GM23338 (cell line): ENCODE results near the gene FRAS1. TPM values are rescaled to one million over a fixed set of nuclear protein-coding genes. Genes with fewer than 3 reads are reported as not detected.

Experiments
- ATAC-seq: fragments of 200-7000 bp; cut with Tn5 transposase; 3 replicates; pipeline ENCODE4 v1.9.1; 2020
- DNase-seq: peaks from one replicate; pipeline ENCODE4 v3.0.0-alpha.2; 2015; ENCODE audit warnings: low spot score
- H2AFZ ChIP-seq: fragments of 200-600 bp; sonication (generic); 2 replicates; pipeline ENCODE4 v1.8.0; 2016; ENCODE audit warnings: antibody characterized with exemption, mild to moderate bottlenecking, moderate library complexity
- H3F3A ChIP-seq: fragments of 200-600 bp; sonication (generic); replicated peaks from 2 replicates; pipeline ENCODE4 v1.8.0; 2017; ENCODE audit warnings: antibody characterized with exemption, mixed run types, low read depth
- H3K27ac ChIP-seq: fragments of 200-600 bp; sonication (generic); 2 replicates; pipeline ENCODE4 v1.6.1; 2016; ENCODE audit warnings: low read depth
- H3K27me3 ChIP-seq: fragments of 200-600 bp; sonication (generic); 2 replicates; pipeline ENCODE4 v1.8.0; 2016; ENCODE audit warnings: mild to moderate bottlenecking, mixed run types, moderate library complexity; ENCODE audit not compliant: insufficient read depth
- H3K36me3 ChIP-seq: fragments of 200-600 bp; sonication (generic); 2 replicates; pipeline ENCODE4 v1.8.0; 2016; ENCODE audit warnings: mild to moderate bottlenecking; ENCODE audit not compliant: insufficient read depth
- H3K4me1 ChIP-seq: fragments of 200-600 bp; sonication (generic); 2 replicates; pipeline ENCODE4 v1.8.0; 2016; ENCODE audit warnings: mild to moderate bottlenecking, moderate library complexity; ENCODE audit not compliant: insufficient read depth
- H3K4me2 ChIP-seq: fragments of 200-600 bp; sonication (generic); 2 replicates; pipeline ENCODE4 v1.7.1; 2017; ENCODE audit warnings: mixed run types
- H3K4me3 ChIP-seq: fragments of 200-600 bp; sonication (generic); 2 replicates; pipeline ENCODE4 v1.6.1; 2016; ENCODE audit warnings: mixed run types
- H3K79me2 ChIP-seq: fragments of 200-600 bp; sonication (generic); replicated peaks from 2 replicates; pipeline ENCODE4 v1.8.0; 2017; ENCODE audit warnings: mild to moderate bottlenecking; ENCODE audit not compliant: insufficient read depth
- H3K9me2 ChIP-seq: fragments of 200-600 bp; sonication (generic); 2 replicates; pipeline ENCODE4 v1.8.0; 2017; ENCODE audit not compliant: insufficient read depth
- H4K20me1 ChIP-seq: fragments of 200-600 bp; sonication (generic); replicated peaks from 2 replicates; pipeline ENCODE4 v1.8.0; 2017; ENCODE audit warnings: mild to moderate bottlenecking; ENCODE audit not compliant: insufficient read depth
- H3K27ac Mint-ChIP-seq: 2 replicates; pipeline ENCODE4 v1.8.0; 2020; ENCODE audit warnings: inconsistent platforms, mild to moderate bottlenecking, moderate library complexity, mixed read lengths
- H3K27me3 Mint-ChIP-seq: 3 replicates; pipeline ENCODE4 v1.8.0; 2022; ENCODE audit warnings: low read depth, mild to moderate bottlenecking, moderate library complexity, mixed read lengths, inconsistent platforms; ENCODE audit not compliant: insufficient read depth, poor library complexity
- H3K36me3 Mint-ChIP-seq: 3 replicates; pipeline ENCODE4 v1.8.0; 2021; ENCODE audit warnings: low read depth, mild to moderate bottlenecking, inconsistent platforms, moderate library complexity, mixed read lengths
- H3K4me1 Mint-ChIP-seq: 3 replicates; pipeline ENCODE4 v1.8.0; 2020; ENCODE audit warnings: mild to moderate bottlenecking, inconsistent platforms, mixed read lengths
- H3K4me3 Mint-ChIP-seq: 3 replicates; pipeline ENCODE4 v1.8.0; 2021; ENCODE audit warnings: moderate library complexity, mild to moderate bottlenecking, inconsistent platforms, mixed read lengths
- H3K9me3 Mint-ChIP-seq: 3 replicates; pipeline ENCODE4 v1.8.0; 2020; ENCODE audit warnings: moderate library complexity, mild to moderate bottlenecking, inconsistent platforms, mixed read lengths
- CREB1 ChIP-seq: fragments of 250-450 bp; sonication (Bioruptor Pico); IDR thresholded peaks from 2 replicates; pipeline ENCODE4 v1.5.0; 2020; ENCODE audit warnings: low read depth, mild to moderate bottlenecking, moderate library complexity
- EZH2 ChIP-seq: fragments of 200-600 bp; sonication (generic); IDR thresholded peaks from one replicate; pipeline ENCODE4 v1.8.0; 2017; ENCODE audit warnings: antibody characterized with exemption, mild to moderate bottlenecking, low read depth; ENCODE audit not compliant: unreplicated experiment
- EZH2phosphoT487 ChIP-seq: fragments of 200-600 bp; sonication (generic); IDR thresholded peaks from one replicate; pipeline ENCODE4 v1.8.1; 2018; ENCODE audit warnings: antibody characterized with exemption; ENCODE audit not compliant: unreplicated experiment
- JUNB ChIP-seq: IDR thresholded peaks from one replicate; pipeline ENCODE4 v1.6.1; 2016; ENCODE audit warnings: antibody characterized with exemption; ENCODE audit not compliant: unreplicated experiment
- NANOG ChIP-seq: IDR thresholded peaks from 2 replicates; pipeline ENCODE4 v1.6.1; 2016; ENCODE audit warnings: antibody characterized with exemption, borderline replicate concordance
- POLR2AphosphoS5 ChIP-seq: IDR thresholded peaks from 2 replicates; pipeline ENCODE4 v1.6.1; 2016; ENCODE audit warnings: antibody characterized with exemption, low read depth
- STAT1 ChIP-seq: IDR thresholded peaks from one replicate; pipeline ENCODE4 v1.6.1; 2016; ENCODE audit warnings: antibody characterized with exemption; ENCODE audit not compliant: unreplicated experiment
- ZNF114 ChIP-seq: fragments of 250-450 bp; sonication (Bioruptor Pico); IDR thresholded peaks from 2 replicates; pipeline ENCODE4 v1.5.0; 2020; ENCODE audit warnings: mild to moderate bottlenecking, moderate library complexity
- ZNF331 ChIP-seq: fragments of 250-450 bp; sonication (Bioruptor Pico); IDR thresholded peaks from 2 replicates; pipeline ENCODE4 v1.5.0; 2020; ENCODE audit warnings: low read depth, mild to moderate bottlenecking, moderate library complexity
- polyA plus RNA-seq: library from polyadenylated mRNA; unstranded; fragments of >200 nt; fragmentation: Nextera tagmentation; extraction: Ambion mirVana; gene quantifications from 2 replicates; pipeline ENCODE4 v1.2.1, GENCODE V29; 2016
- total RNA-seq: library from RNA; depleted of rRNA; stranded (reverse); fragments of >200 nt; shearing (Covaris generic); gene quantifications from 2 replicates; pipeline ENCODE4 v1.2.3, GENCODE V29; 2014
- TF ChIP-seq, protein P1 (sequence below): IDR thresholded peaks from one replicate; pipeline ENCODE4 v1.6.1; 2018; ENCODE audit warnings: antibody characterized with exemption; ENCODE audit not compliant: unreplicated experiment
- TF ChIP-seq, protein P2 (sequence below), 2 experiments: fragments of 200-600 bp in 1 of 2; sonication (generic) in 1 of 2; conservative IDR thresholded peaks; 2 replicates each; pipeline versions ENCODE4 v1.5.1 to v1.6.1; 2016 to 2017; ENCODE audit warnings: antibody characterized with exemption in 2 of 2, low read depth in 2 of 2, mild to moderate bottlenecking in 2 of 2, moderate library complexity in 1 of 2

FRAS1 gene
- total and polyA plus RNA-seq, 2 experiments from 2014 or later: 12.4 to 108 TPM

DNA sequence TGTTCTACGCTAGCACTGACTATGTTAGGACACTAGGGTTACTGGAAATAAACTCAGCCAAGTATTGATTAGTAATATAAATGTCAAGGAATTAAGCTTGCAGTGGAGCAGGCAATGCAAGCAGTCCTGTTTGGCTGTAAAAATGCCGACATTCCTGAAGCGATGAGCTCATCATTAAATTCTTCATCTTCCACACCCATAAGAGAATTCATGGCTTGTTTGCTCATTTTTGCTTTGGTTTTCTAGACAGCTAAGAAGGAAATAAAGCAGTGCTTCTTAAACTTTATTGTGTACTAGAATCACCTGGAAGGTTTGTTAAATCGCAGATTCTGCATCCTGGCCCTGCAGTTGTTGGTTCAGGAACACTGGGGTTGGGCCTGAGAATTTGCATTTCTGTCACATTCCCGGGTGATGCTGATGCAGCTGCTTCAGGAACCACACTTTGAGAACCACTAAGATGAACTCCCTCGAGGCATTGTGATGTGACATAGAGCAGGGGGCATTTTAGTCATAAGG is 512.2 kb downstream of the FRAS1 start:
- no peaks in the 10 kb centered on the region for H3K36me3 Mint-ChIP-seq
- H3K4me2 ChIP-seq: no peak overlapping the region
- H3K9me2 ChIP-seq: no peaks in the 10 kb centered on the region
- H3K4me3 ChIP-seq: no peak overlapping the region
- H3K27ac ChIP-seq: no peak overlapping the region
- H3F3A ChIP-seq: no peaks in the 10 kb centered on the region
- no peaks in the 10 kb centered on the region for H3K27me3 ChIP-seq
- DNase-seq (peak; percentile 54), ATAC-seq (no peak)
- no peak overlapping the region for H2AFZ ChIP-seq
- H3K27me3 Mint-ChIP-seq: peaks cover 5% of the 10 kb centered on the region
- no peaks in the 10 kb centered on the region for H3K36me3 ChIP-seq
- peaks cover 20% of the 10 kb centered on the region for H3K4me1 ChIP-seq
- H3K9me3 Mint-ChIP-seq: no peaks in the 10 kb centered on the region
- H3K79me2 ChIP-seq: no peaks in the 10 kb centered on the region
- H3K27ac Mint-ChIP-seq: no peak overlapping the region
- no peaks in the 10 kb centered on the region for H4K20me1 ChIP-seq
- TF ChIP-seq EZH2: no peak
- no peak for TF ChIP-seq STAT1
- no peak for TF ChIP-seq ZNF114 (CRISPR knock-in tag)
- TF ChIP-seq JUNB: no peak
- H3K4me1 Mint-ChIP-seq: peaks cover 39% of the 10 kb centered on the region
- H3K4me3 Mint-ChIP-seq: no peak overlapping the region

DNA sequence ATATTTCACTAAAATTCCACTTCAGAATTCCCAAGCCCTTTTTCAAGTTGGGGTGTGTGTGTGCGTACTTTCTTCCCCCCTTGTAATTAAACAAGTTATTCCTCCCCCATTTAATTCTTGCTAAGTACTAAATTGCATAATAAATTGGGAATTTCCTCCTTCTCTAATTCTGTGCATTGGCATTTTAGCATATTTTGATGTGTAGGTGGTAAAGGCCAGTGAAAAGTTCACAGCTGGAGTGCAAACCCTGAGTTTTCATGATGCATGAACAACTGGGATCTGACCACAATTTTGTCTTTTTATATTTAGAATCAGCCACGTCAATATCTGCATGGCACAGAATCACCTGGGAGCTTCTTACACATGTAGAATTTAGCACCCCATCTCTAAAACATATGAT is 513.0 kb downstream of the FRAS1 start:
- no peaks in the 10 kb centered on the region for H3K9me3 Mint-ChIP-seq
- no peak overlapping the region for H3K27ac ChIP-seq

DNA sequence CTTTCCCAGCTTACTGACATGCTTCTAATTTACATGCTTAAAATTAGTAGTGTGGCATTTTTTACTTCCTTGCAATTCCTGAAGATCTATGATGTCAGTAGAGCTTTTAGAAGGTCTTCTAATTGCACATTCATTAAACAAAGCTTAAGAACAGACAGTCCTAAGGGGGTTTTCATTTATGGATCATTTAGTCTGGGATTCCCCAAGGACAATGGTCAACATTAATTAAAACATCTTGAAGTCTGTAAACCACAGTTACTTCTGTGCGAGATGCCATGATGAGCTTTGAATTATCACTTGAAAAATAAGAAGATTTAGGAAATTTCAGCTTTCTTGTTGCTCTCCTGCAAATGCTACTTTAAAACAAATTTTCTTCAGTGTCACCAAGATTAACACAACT is 514.7 kb downstream of the FRAS1 start:
- peaks cover 3% of the 10 kb centered on the region for H3K27me3 Mint-ChIP-seq
- Histone ChIP-seq H3K36me3 (no peaks in the 10 kb centered on the region), H2AFZ (no peak overlapping the region), H3K79me2 (no peaks in the 10 kb centered on the region), H3K9me2 (no peaks in the 10 kb centered on the region), H3K4me3 (no peak overlapping the region), H3K4me2 (no peak overlapping the region), H3K27me3 (no peaks in the 10 kb centered on the region), H4K20me1 (no peaks in the 10 kb centered on the region), H3K27ac (no peak overlapping the region), H3K4me1 (peaks cover 11% of the 10 kb centered on the region; the same call in 1 of the 2 replicates), H3F3A (no peaks in the 10 kb centered on the region)
- peaks cover 25% of the 10 kb centered on the region for H3K4me1 Mint-ChIP-seq
- H3K9me3 Mint-ChIP-seq: no peaks in the 10 kb centered on the region
- H3K4me3 Mint-ChIP-seq: no peak overlapping the region
- H3K27ac Mint-ChIP-seq: no peak overlapping the region
- H3K36me3 Mint-ChIP-seq: peaks cover 6% of the 10 kb centered on the region; the same call in 2 of the 3 replicates
- ATAC-seq: no peak
- DNase-seq: no peak
- TF ChIP-seq EZH2phosphoT487 (no peak), ZNF114 (CRISPR knock-in tag) (no peak), CREB1 (CRISPR knock-in tag) (no peak), ZNF331 (CRISPR knock-in tag) (no peak), EZH2 (no peak), JUNB (no peak), POLR2AphosphoS5 (no peak), NANOG (no peak)
- TF ChIP-seq, protein P1, sequence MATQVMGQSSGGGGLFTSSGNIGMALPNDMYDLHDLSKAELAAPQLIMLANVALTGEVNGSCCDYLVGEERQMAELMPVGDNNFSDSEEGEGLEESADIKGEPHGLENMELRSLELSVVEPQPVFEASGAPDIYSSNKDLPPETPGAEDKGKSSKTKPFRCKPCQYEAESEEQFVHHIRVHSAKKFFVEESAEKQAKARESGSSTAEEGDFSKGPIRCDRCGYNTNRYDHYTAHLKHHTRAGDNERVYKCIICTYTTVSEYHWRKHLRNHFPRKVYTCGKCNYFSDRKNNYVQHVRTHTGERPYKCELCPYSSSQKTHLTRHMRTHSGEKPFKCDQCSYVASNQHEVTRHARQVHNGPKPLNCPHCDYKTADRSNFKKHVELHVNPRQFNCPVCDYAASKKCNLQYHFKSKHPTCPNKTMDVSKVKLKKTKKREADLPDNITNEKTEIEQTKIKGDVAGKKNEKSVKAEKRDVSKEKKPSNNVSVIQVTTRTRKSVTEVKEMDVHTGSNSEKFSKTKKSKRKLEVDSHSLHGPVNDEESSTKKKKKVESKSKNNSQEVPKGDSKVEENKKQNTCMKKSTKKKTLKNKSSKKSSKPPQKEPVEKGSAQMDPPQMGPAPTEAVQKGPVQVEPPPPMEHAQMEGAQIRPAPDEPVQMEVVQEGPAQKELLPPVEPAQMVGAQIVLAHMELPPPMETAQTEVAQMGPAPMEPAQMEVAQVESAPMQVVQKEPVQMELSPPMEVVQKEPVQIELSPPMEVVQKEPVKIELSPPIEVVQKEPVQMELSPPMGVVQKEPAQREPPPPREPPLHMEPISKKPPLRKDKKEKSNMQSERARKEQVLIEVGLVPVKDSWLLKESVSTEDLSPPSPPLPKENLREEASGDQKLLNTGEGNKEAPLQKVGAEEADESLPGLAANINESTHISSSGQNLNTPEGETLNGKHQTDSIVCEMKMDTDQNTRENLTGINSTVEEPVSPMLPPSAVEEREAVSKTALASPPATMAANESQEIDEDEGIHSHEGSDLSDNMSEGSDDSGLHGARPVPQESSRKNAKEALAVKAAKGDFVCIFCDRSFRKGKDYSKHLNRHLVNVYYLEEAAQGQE: no peak

More for the DNA sequence above, 513.0 kb downstream of the FRAS1 start:
- Histone ChIP-seq H3K4me3 (no peak overlapping the region), H3K9me2 (no peaks in the 10 kb centered on the region), H3K4me1 (peaks cover 20% of the 10 kb centered on the region), H4K20me1 (no peaks in the 10 kb centered on the region), H3K36me3 (no peaks in the 10 kb centered on the region), H3F3A (no peaks in the 10 kb centered on the region), H2AFZ (no peak overlapping the region), H3K79me2 (no peaks in the 10 kb centered on the region), H3K27me3 (no peaks in the 10 kb centered on the region), H3K4me2 (no peak overlapping the region)
- no peak overlapping the region for H3K27ac Mint-ChIP-seq
- H3K4me1 Mint-ChIP-seq: peaks cover 38% of the 10 kb centered on the region
- TF ChIP-seq EZH2phosphoT487 (no peak), STAT1 (no peak), ZNF331 (CRISPR knock-in tag) (no peak), EZH2 (no peak)
- TF ChIP-seq, protein P2, sequence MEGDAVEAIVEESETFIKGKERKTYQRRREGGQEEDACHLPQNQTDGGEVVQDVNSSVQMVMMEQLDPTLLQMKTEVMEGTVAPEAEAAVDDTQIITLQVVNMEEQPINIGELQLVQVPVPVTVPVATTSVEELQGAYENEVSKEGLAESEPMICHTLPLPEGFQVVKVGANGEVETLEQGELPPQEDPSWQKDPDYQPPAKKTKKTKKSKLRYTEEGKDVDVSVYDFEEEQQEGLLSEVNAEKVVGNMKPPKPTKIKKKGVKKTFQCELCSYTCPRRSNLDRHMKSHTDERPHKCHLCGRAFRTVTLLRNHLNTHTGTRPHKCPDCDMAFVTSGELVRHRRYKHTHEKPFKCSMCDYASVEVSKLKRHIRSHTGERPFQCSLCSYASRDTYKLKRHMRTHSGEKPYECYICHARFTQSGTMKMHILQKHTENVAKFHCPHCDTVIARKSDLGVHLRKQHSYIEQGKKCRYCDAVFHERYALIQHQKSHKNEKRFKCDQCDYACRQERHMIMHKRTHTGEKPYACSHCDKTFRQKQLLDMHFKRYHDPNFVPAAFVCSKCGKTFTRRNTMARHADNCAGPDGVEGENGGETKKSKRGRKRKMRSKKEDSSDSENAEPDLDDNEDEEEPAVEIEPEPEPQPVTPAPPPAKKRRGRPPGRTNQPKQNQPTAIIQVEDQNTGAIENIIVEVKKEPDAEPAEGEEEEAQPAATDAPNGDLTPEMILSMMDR (conservative IDR thresholded peaks at IDR 0.05; ENCODE audit: low read depth in 2 of 2): no peak
- no peak overlapping the region for H3K4me3 Mint-ChIP-seq
- peaks cover 5% of the 10 kb centered on the region for H3K27me3 Mint-ChIP-seq
- H3K36me3 Mint-ChIP-seq: no peaks in the 10 kb centered on the region
- ATAC-seq (no peak), DNase-seq (no peak)
